Neural progenitor cell (in vitro differentiated cells): ENCODE results near the gene RPS6KA1. TPM values are rescaled to one million over a fixed set of nuclear protein-coding genes. Genes with fewer than 3 reads are reported as not detected.

Source experiments
- DNase-seq: peaks from one replicate; pipeline ENCODE4 v3.0.0-alpha.2; 2016; ENCODE audit warnings: low spot score
- H2AFZ ChIP-seq: fragments of 200-600 bp; sonication (generic); replicated peaks from 2 replicates; pipeline ENCODE4 v1.6.1; 2016; ENCODE audit warnings: antibody characterized with exemption
- H3F3A ChIP-seq: fragments of 200-600 bp; sonication (generic); 2 replicates; pipeline ENCODE4 v1.6.1; 2016; ENCODE audit warnings: antibody characterized with exemption, low read depth
- H3K27ac ChIP-seq: fragments of 200-600 bp; sonication (generic); 2 replicates; pipeline ENCODE4 v1.5.1; 2016; ENCODE audit warnings: mild to moderate bottlenecking
- H3K27me3 ChIP-seq: fragments of 200-600 bp; sonication (generic); 2 replicates; pipeline ENCODE4 v1.6.1; 2016; ENCODE audit warnings: mild to moderate bottlenecking, moderate library complexity
- H3K36me3 ChIP-seq: fragments of 200-600 bp; sonication (generic); 2 replicates; pipeline ENCODE4 v1.5.1; 2016
- H3K4me1 ChIP-seq: fragments of 200-600 bp; sonication (generic); 2 replicates; pipeline ENCODE4 v1.6.1; 2016; ENCODE audit warnings: mixed run types
- H3K4me2 ChIP-seq: fragments of 200-600 bp; sonication (generic); 2 replicates; pipeline ENCODE4 v1.6.1; 2016
- H3K4me3 ChIP-seq: fragments of 200-600 bp; sonication (generic); 2 replicates; pipeline ENCODE4 v1.5.1; 2016
- H3K79me2 ChIP-seq: fragments of 200-600 bp; sonication (generic); 2 replicates; pipeline ENCODE4 v1.6.1; 2016; ENCODE audit warnings: low read depth
- H3K9ac ChIP-seq: fragments of 200-600 bp; sonication (generic); 2 replicates; pipeline ENCODE4 v1.6.1; 2016
- H3K9me3 ChIP-seq: fragments of 200-600 bp; sonication (generic); 2 replicates; pipeline ENCODE4 v1.5.1; 2016; ENCODE audit warnings: low read depth
- H4K20me1 ChIP-seq: fragments of 200-600 bp; sonication (generic); 2 replicates; pipeline ENCODE4 v1.6.1; 2016; ENCODE audit warnings: low read depth
- H3K27ac Mint-ChIP-seq: 3 replicates; pipeline ENCODE4 v1.8.0; 2021; ENCODE audit warnings: mixed read lengths
- H3K27me3 Mint-ChIP-seq: 2 replicates; pipeline ENCODE4 v1.8.0; 2022; ENCODE audit warnings: low read depth, mild to moderate bottlenecking, inconsistent platforms, moderate library complexity, mixed read lengths; ENCODE audit not compliant: insufficient read depth
- H3K36me3 Mint-ChIP-seq: 3 replicates; pipeline ENCODE4 v1.8.0; 2021; ENCODE audit warnings: mixed read lengths
- H3K4me1 Mint-ChIP-seq: 3 replicates; pipeline ENCODE4 v1.8.0; 2021; ENCODE audit warnings: mixed read lengths
- H3K4me3 Mint-ChIP-seq: 3 replicates; pipeline ENCODE4 v1.8.0; 2021; ENCODE audit warnings: mild to moderate bottlenecking, moderate library complexity, mixed read lengths
- H3K9me3 Mint-ChIP-seq: 3 replicates; pipeline ENCODE4 v1.8.0; 2020; ENCODE audit warnings: mixed read lengths
- CTCF ChIP-seq: fragments of 200-600 bp; sonication (generic); IDR thresholded peaks from 2 replicates; pipeline ENCODE4 v1.5.1; 2017; ENCODE audit warnings: antibody characterized with exemption, mild to moderate bottlenecking
- EZH2 ChIP-seq: fragments of 200-600 bp; sonication (generic); IDR thresholded peaks from 2 replicates; pipeline ENCODE4 v1.6.1; 2017; ENCODE audit warnings: antibody characterized with exemption, mild to moderate bottlenecking, moderate library complexity
- EZH2phosphoT487 ChIP-seq: fragments of 200-600 bp; sonication (generic); IDR thresholded peaks from 2 replicates; pipeline ENCODE4 v1.6.1; 2017; ENCODE audit warnings: antibody characterized with exemption
- total RNA-seq: library from RNA; depleted of rRNA; stranded (reverse); fragments of >200 nt; gene quantifications from 2 replicates; pipeline ENCODE4 v1.2.3, GENCODE V29; 2015; ENCODE audit warnings: low replicate concordance

RPS6KA1 gene
- total RNA-seq, 1 donor from 2014 or later = 18.7 TPM

GRCh38 chr1:26597629-26598039, 68.1 kb downstream of the RPS6KA1 start:
- TF ChIP-seq CTCF (peak; percentile 63), EZH2phosphoT487 (no peak), EZH2 (no peak)
- peaks cover 10% of the 10 kb centered on the region for H3K27me3 Mint-ChIP-seq
- no peaks in the 10 kb centered on the region for H3K79me2 ChIP-seq
- no peak overlapping the region for H3K4me3 ChIP-seq
- peaks cover 7% of the 10 kb centered on the region for H3K4me1 ChIP-seq
- H2AFZ ChIP-seq = no peak overlapping the region
- no peak overlapping the region for H3K27ac Mint-ChIP-seq
- H4K20me1 ChIP-seq = no peaks in the 10 kb centered on the region
- no peaks in the 10 kb centered on the region for H3K36me3 Mint-ChIP-seq
- no peak overlapping the region for H3K4me3 Mint-ChIP-seq
- no peaks in the 10 kb centered on the region for H3K9me3 ChIP-seq
- DNase-seq = peak; percentile 40
- no peak overlapping the region for H3K9ac ChIP-seq
- H3K36me3 ChIP-seq = no peaks in the 10 kb centered on the region
- no peaks in the 10 kb centered on the region for H3K27me3 ChIP-seq
- H3F3A ChIP-seq = peaks cover 20% of the 10 kb centered on the region
- H3K9me3 Mint-ChIP-seq = peaks cover 2% of the 10 kb centered on the region
- no peak overlapping the region for H3K4me2 ChIP-seq
- H3K27ac ChIP-seq = no peak overlapping the region
- H3K4me1 Mint-ChIP-seq = peaks cover 4% of the 10 kb centered on the region

- H3K4me1 Mint-ChIP-seq = peaks cover 16% of the 10 kb centered on the region
- Histone ChIP-seq H2AFZ (no peak overlapping the region), H3K27ac (no peak overlapping the region)
Measured at GRCh38 chr1:26598890-26599289, 69.3 kb downstream of the RPS6KA1 start.

GRCh38 chr1:26602378-26602959, 72.9 kb downstream of the RPS6KA1 start:
- no peak overlapping the region for H3K4me3 Mint-ChIP-seq
- Histone ChIP-seq H3K36me3 (no peaks in the 10 kb centered on the region), H3K4me3 (no peak overlapping the region), H3K27ac (no peak overlapping the region), H3K79me2 (no peaks in the 10 kb centered on the region), H3K4me2 (peak overlapping the region; percentile 50), H3K9ac (no peak overlapping the region), H4K20me1 (no peaks in the 10 kb centered on the region), H3F3A (peaks cover 40% of the 10 kb centered on the region), H3K4me1 (peaks cover 34% of the 10 kb centered on the region), H3K27me3 (no peaks in the 10 kb centered on the region), H3K9me3 (no peaks in the 10 kb centered on the region), H2AFZ (peak overlapping the region; percentile 81)
- peaks cover 9% of the 10 kb centered on the region for H3K27me3 Mint-ChIP-seq
- peak; percentile 90 for TF ChIP-seq CTCF
- no peak for TF ChIP-seq EZH2
- no peak for TF ChIP-seq EZH2phosphoT487
- DNase-seq = peak; percentile 60
- peaks cover 27% of the 10 kb centered on the region for H3K4me1 Mint-ChIP-seq
- no peaks in the 10 kb centered on the region for H3K36me3 Mint-ChIP-seq
- no peak overlapping the region for H3K27ac Mint-ChIP-seq
- H3K9me3 Mint-ChIP-seq = peaks cover under 1% of the 10 kb centered on the region

More at GRCh38 chr1:26598890-26599289, 69.3 kb downstream of the RPS6KA1 start:
- no peaks in the 10 kb centered on the region for H3K36me3 ChIP-seq
- H3K4me2 ChIP-seq = no peak overlapping the region
- H3K36me3 Mint-ChIP-seq = no peaks in the 10 kb centered on the region
- DNase-seq = peak; percentile 18
- H3K4me3 Mint-ChIP-seq = no peak overlapping the region
- H3K9me3 ChIP-seq = no peaks in the 10 kb centered on the region
- H3K79me2 ChIP-seq = no peaks in the 10 kb centered on the region
- H3K27ac Mint-ChIP-seq = no peak overlapping the region
- no peak for TF ChIP-seq CTCF
- no peak for TF ChIP-seq EZH2phosphoT487
- TF ChIP-seq EZH2 = no peak
- H3K4me3 ChIP-seq = no peak overlapping the region
- H4K20me1 ChIP-seq = no peaks in the 10 kb centered on the region
- H3K9me3 Mint-ChIP-seq = peaks cover 2% of the 10 kb centered on the region
- H3K27me3 ChIP-seq = no peaks in the 10 kb centered on the region
- H3K9ac ChIP-seq = no peak overlapping the region
- peaks cover 31% of the 10 kb centered on the region for H3F3A ChIP-seq
- peaks cover 19% of the 10 kb centered on the region for H3K4me1 ChIP-seq
- H3K27me3 Mint-ChIP-seq = peaks cover 10% of the 10 kb centered on the region
